Measurements from ENCODE around the gene MAIP1. TPM values are rescaled to one million over a fixed set of nuclear protein-coding genes. Genes with fewer than 3 reads are reported as not detected.
"Not testable (repeated sequence)": the region's sequence is repeated elsewhere in the genome, so short reads cannot be mapped to it uniquely, and the experiment has no call there.

The MAIP1 gene
- total RNA-seq, 1 experiment from 2014 or later, result 27.9 TPM

DNA sequence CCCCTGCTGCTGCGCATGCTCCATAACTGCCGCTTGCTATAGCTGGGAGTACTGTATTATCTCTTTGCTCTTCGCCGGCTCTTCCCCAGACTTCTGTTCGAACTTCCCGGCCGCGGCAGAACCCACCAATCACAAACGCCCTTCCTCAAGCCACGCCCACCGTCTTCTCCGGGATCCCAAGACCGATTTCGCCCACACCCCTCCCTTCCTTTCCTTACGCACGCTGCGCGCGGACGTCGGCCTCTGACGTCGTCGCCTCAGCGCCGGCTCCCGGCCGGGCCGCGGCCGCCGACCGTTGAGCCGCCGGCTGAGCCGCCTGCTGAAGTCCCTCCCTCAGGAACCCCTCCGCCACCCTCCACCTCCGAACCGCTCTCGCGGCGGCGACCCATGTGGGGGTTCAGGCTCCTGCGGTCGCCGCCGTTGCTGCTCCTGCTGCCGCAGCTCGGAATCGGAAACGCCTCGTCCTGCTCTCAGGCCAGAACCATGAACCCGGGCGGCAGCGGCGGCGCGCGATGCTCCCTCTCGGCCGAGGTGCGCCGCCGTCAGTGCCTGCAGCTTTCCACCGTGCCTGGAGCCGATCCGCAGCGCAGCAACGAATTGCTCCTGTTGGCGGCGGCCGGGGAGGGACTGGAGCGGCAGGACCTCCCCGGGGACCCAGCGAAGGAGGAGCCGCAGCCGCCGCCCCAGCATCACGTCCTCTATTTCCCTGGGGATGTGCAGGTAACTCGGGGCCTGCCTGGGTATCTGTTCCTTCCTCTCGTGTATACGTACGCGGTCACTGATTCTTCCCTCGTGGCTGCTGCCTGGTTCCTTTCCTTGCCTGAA is 44.1 kb upstream of the MAIP1 start, which contains the start of gene C2orf69:
Gene C2orf69, plus strand, starts transcription at position 242 of the 825 bp plus-strand sequence. Its CDS starts 146 bp downstream, at position 388.
- Mint-ChIP-seq H3K4me3 (ENCODE audit: low read depth, unreplicated experiment) (peak within 1 kb of the TSS; percentile 93), H3K27ac (ENCODE audit: unreplicated experiment) (peak within 1 kb of the TSS; percentile 79), H3K36me3 (ENCODE audit: insufficient read depth, unreplicated experiment) (peaks cover 15% of the 10 kb centered on the region), H3K9me3 (ENCODE audit: low read depth, unreplicated experiment) (no peaks in the 10 kb centered on the region), H3K4me1 (ENCODE audit: low read depth, unreplicated experiment) (peaks cover 15% of the 10 kb centered on the region), H3K27me3 (ENCODE audit: unreplicated experiment) (no peaks in the 10 kb centered on the region)
- intact Hi-C loops (cut with micrococcal nuclease; ENCODE audit: unreplicated experiment), result no loop called here
- no TSS peak for BruUV-seq (replicated peaks)
- peak; percentile 97 for DNase-seq
- TF ChIP-seq, protein P1, sequence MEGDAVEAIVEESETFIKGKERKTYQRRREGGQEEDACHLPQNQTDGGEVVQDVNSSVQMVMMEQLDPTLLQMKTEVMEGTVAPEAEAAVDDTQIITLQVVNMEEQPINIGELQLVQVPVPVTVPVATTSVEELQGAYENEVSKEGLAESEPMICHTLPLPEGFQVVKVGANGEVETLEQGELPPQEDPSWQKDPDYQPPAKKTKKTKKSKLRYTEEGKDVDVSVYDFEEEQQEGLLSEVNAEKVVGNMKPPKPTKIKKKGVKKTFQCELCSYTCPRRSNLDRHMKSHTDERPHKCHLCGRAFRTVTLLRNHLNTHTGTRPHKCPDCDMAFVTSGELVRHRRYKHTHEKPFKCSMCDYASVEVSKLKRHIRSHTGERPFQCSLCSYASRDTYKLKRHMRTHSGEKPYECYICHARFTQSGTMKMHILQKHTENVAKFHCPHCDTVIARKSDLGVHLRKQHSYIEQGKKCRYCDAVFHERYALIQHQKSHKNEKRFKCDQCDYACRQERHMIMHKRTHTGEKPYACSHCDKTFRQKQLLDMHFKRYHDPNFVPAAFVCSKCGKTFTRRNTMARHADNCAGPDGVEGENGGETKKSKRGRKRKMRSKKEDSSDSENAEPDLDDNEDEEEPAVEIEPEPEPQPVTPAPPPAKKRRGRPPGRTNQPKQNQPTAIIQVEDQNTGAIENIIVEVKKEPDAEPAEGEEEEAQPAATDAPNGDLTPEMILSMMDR (IDR thresholded peaks at IDR 0.05; ENCODE audit: unreplicated experiment), result no peak
- CTCF ChIA-PET, result interaction anchor here (0.6 kb wide), 1 partner anchor 831 kb away, joined by 3 read pairs; no protein-coding TSS in a partner anchor

DNA sequence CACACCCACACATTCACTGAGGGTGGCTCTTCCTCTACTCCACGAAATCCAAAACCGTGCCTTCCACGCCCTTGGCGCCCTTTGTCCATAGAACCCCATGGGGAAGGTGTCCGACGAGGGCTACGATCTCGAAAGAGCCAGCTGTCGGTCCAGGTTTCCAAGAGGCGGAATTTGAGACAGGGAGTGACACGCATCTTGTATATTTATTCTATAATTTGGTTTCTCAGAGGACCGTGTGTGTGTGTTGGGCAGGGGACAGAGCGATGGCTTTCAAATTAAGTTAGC is 43.6 kb upstream of the MAIP1 start:
- Mint-ChIP-seq H3K27me3 (ENCODE audit: unreplicated experiment) (no peaks in the 10 kb centered on the region), H3K4me3 (ENCODE audit: low read depth, unreplicated experiment) (peak overlapping the region; percentile 93), H3K4me1 (ENCODE audit: low read depth, unreplicated experiment) (peaks cover 15% of the 10 kb centered on the region), H3K27ac (ENCODE audit: unreplicated experiment) (peak overlapping the region; percentile 79), H3K36me3 (ENCODE audit: insufficient read depth, unreplicated experiment) (peaks cover 15% of the 10 kb centered on the region), H3K9me3 (ENCODE audit: low read depth, unreplicated experiment) (no peaks in the 10 kb centered on the region)
- no TSS peak for BruUV-seq (replicated peaks)
- intact Hi-C loops (cut with micrococcal nuclease; ENCODE audit: unreplicated experiment), result no loop called here
- TF ChIP-seq, protein P1 (IDR thresholded peaks at IDR 0.05; ENCODE audit: unreplicated experiment), result no peak
- CTCF ChIA-PET, result no interaction called here
- DNase-seq, result no peak

DNA sequence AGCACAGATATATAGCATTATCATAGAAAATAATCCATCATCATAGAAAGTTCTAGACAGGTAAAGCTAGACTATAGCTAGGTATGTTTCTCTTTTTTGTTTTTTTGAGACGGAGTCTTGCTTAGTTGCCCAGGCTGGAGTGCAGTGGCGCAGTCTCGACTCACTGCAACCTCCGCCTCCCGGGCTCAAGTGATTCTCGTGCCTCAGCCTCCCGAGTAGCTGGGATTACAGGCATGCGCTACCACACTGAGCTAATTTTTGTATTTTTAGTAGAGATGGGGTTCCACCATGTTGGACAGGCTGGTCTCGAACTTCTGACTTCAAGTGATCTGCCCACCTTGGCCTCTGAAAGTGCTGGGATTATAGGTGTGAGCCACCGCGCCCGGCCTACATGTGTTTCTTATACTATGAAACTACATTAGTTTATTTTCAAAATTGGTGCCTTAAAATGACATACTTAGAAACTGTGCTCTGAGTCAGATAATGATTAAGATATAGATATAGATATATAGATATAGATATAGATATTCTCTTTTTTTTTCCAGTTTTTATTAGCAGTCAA is 42.7 kb upstream of the MAIP1 start:
- H3K27ac Mint-ChIP-seq (ENCODE audit: unreplicated experiment), result not testable (repeated sequence)

DNA sequence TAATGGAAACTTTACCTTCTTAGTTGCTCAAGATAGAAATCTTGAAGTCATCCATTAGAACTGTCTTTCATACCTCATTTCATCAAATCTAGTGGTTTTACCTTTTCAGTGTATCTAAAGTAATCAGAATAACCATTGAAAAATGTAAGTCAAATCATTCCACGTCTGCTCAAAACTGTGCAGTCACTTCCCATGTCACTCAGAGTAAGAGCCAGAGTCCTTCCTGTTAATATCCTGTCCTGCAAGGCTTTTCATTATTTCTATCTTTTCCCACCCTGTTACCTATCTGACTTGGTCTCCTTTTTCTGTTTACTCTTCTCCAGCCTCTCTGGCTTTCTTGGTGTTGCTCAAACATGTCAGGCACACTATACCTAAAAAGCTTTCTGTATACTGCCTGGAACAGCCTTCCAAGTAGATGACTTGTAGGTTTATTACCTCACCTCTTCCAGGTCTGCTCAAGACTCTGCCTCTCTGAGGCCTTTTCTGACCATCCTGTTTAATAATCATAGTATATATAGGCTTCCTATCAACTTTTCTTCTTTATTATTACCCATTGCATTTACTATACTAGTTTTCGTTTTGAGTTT is 40.9 kb upstream of the MAIP1 start:
- no peaks in the 10 kb centered on the region for H3K27me3 Mint-ChIP-seq (ENCODE audit: unreplicated experiment)
- H3K27ac Mint-ChIP-seq (ENCODE audit: unreplicated experiment), result peak overlapping the region; percentile 32
- intact Hi-C loops (cut with micrococcal nuclease; ENCODE audit: unreplicated experiment), result no loop called here
- H3K4me3 Mint-ChIP-seq (ENCODE audit: low read depth, unreplicated experiment), result peak overlapping the region; percentile 18
- peaks cover 15% of the 10 kb centered on the region for H3K4me1 Mint-ChIP-seq (ENCODE audit: low read depth, unreplicated experiment)
- no peaks in the 10 kb centered on the region for H3K9me3 Mint-ChIP-seq (ENCODE audit: low read depth, unreplicated experiment)
- H3K36me3 Mint-ChIP-seq (ENCODE audit: insufficient read depth, unreplicated experiment), result peaks cover 21% of the 10 kb centered on the region
- CTCF ChIA-PET, result no interaction called here
- BruUV-seq (replicated peaks), result no TSS peak
- DNase-seq, result no peak
- TF ChIP-seq, protein P1 (IDR thresholded peaks at IDR 0.05; ENCODE audit: unreplicated experiment), result no peak

More for the DNA sequence above, 42.7 kb upstream of the MAIP1 start:
- Mint-ChIP-seq H3K4me1 (ENCODE audit: low read depth, unreplicated experiment) (peaks cover 15% of the 10 kb centered on the region), H3K36me3 (ENCODE audit: insufficient read depth, unreplicated experiment) (peaks cover 15% of the 10 kb centered on the region), H3K4me3 (ENCODE audit: low read depth, unreplicated experiment) (peak overlapping the region; percentile 93)
- BruUV-seq (replicated peaks); H3K27me3 Mint-ChIP-seq (ENCODE audit: unreplicated experiment); DNase-seq; H3K9me3 Mint-ChIP-seq (ENCODE audit: low read depth, unreplicated experiment); intact Hi-C loops (cut with micrococcal nuclease; ENCODE audit: unreplicated experiment): not testable (repeated sequence)
- CTCF ChIA-PET, result interaction anchor here (0.7 kb wide), 1 partner anchor 28 kb away, joined by 4 read pairs; no protein-coding TSS in a partner anchor

Measured in Calu3 (cell line).